Neural crest cell (in vitro differentiated cells): ENCODE results near the gene GIGYF1. TPM values are rescaled to one million over a fixed set of nuclear protein-coding genes. Genes with fewer than 3 reads are reported as not detected.

Experiments used
- DNase-seq: peaks from one replicate; pipeline ENCODE4 v3.0.0; 2021; ENCODE audit warnings: low read depth, mixed read lengths, low spot score
- H3K27ac Mint-ChIP-seq: one replicate; pipeline ENCODE4 v1.8.0; 2021; ENCODE audit warnings: mild to moderate bottlenecking, mixed read lengths; ENCODE audit not compliant: unreplicated experiment
- H3K27me3 Mint-ChIP-seq: 2 replicates; pipeline ENCODE4 v1.8.0; 2021; ENCODE audit warnings: low read depth, mild to moderate bottlenecking, mixed read lengths
- H3K36me3 Mint-ChIP-seq: 2 replicates; pipeline ENCODE4 v1.8.0; 2021; ENCODE audit warnings: low read depth, mild to moderate bottlenecking, mixed read lengths
- H3K4me1 Mint-ChIP-seq: 2 replicates; pipeline ENCODE4 v1.8.0; 2021; ENCODE audit warnings: mixed read lengths
- H3K4me3 Mint-ChIP-seq: one replicate; pipeline ENCODE4 v1.8.0; 2021; ENCODE audit warnings: mild to moderate bottlenecking, mixed read lengths
- H3K9me3 Mint-ChIP-seq: 2 replicates; pipeline ENCODE4 v1.8.0; 2021; ENCODE audit warnings: mixed read lengths
- CTCF ChIP-seq: fragments of 200-600 bp; sonication (generic); conservative IDR thresholded peaks from 2 replicates; pipeline ENCODE4 v1.5.0; 2021; ENCODE audit warnings: antibody characterized with exemption, mild to moderate bottlenecking
- total RNA-seq: library from RNA; stranded (reverse); gene quantifications from 2 replicates; pipeline ENCODE4 v1.2.1, GENCODE V29; 2021

The GIGYF1 gene
- total RNA-seq, 1 donor from 2014 or later, result 82.9 TPM

DNA sequence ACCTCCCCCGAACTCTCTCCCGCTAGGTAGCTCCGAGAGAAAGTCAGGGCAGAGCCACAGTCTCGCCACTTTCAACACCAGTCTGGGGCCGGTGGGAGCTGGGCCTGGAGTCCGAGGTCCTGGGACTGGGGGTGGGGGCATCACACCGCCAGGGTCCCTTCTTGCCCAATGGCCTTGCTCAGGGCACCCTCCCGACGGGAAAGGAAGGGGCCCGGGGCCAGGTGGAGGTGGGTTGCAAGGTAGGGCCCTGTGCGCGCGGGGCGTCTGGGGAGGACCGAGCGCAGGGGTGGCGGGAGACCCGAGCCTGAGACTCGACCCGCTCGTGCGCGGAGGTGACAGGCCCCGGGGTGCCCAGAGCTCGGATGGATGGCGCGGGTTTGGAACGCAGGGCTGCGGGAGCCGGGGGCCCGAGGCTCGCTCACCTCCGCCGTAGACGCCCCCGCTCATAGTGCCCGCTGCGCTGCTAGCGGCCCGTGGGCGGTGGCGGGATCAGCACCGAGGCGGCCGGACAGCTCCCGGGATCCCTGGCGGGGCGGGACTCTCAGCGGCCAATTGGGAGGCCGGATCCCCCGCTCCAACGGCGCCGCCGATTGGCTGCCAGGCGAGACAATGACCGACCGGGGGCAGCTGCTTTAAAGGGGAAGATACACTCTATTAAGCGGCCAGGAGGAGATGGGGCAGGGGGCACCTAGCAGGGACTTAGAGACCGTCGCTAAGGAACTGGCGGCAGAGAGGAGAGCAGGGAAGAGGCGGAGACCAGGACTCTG is 38.0 kb downstream of the GIGYF1 start, which contains the start of gene ACTL6B:
TSS of gene ACTL6B (minus strand) at position 541 of the 767 bp plus-strand sequence. CDS start at position 447, 94 bp downstream.
- Mint-ChIP-seq H3K36me3 (no peaks in the 10 kb centered on the region), H3K27me3 (peaks cover 58% of the 10 kb centered on the region), H3K27ac (no peak within 1 kb of the TSS), H3K4me3 (no peak within 1 kb of the TSS), H3K4me1 (no peaks in the 10 kb centered on the region), H3K9me3 (no peaks in the 10 kb centered on the region)
- no peak for TF ChIP-seq CTCF
- peak; percentile 80 for DNase-seq

- TF ChIP-seq CTCF, result no peak
- Mint-ChIP-seq H3K36me3 (no peaks in the 10 kb centered on the region), H3K27me3 (peaks cover 60% of the 10 kb centered on the region), H3K4me1 (no peaks in the 10 kb centered on the region), H3K4me3 (no peak overlapping the region), H3K27ac (no peak overlapping the region), H3K9me3 (no peaks in the 10 kb centered on the region)
- no peak for DNase-seq
These were observed 38.9 kb downstream of the GIGYF1 start for GRCh38 chr7:100654908-100655831.

- Mint-ChIP-seq H3K36me3 (no peaks in the 10 kb centered on the region), H3K9me3 (no peaks in the 10 kb centered on the region), H3K4me3 (no peak overlapping the region), H3K4me1 (no peaks in the 10 kb centered on the region), H3K27ac (peak overlapping the region; percentile 5), H3K27me3 (peaks cover 29% of the 10 kb centered on the region)
- TF ChIP-seq CTCF, result no peak
- no peak for DNase-seq
These were observed 44.1 kb downstream of the GIGYF1 start for GRCh38 chr7:100649826-100650565.

DNA sequence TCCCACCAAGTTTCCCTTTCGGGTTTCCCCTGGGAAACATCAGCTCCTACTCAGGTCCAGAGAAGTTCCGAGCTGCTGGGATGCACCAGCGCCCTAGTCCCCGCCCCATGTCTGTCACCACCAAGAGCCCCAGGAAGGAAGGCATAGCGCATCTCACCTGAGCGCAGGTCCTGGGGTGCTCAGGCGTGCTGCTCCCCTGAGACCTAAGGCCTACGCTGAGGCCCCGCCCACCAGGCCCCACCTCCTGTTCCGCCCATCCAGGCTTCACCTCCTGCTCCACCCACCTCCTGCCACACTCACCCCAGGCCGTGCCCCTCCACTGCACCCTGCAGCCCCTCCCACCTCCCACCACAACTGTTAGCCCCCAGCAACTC is 51.5 kb downstream of the GIGYF1 start:
- H3K36me3 Mint-ChIP-seq, result no peaks in the 10 kb centered on the region
- H3K27me3 Mint-ChIP-seq, result peaks cover 8% of the 10 kb centered on the region
- no peak for DNase-seq
- TF ChIP-seq CTCF, result no peak
- no peaks in the 10 kb centered on the region for H3K9me3 Mint-ChIP-seq
- no peak overlapping the region for H3K4me3 Mint-ChIP-seq
- H3K4me1 Mint-ChIP-seq, result no peaks in the 10 kb centered on the region
- H3K27ac Mint-ChIP-seq, result no peak overlapping the region

DNA sequence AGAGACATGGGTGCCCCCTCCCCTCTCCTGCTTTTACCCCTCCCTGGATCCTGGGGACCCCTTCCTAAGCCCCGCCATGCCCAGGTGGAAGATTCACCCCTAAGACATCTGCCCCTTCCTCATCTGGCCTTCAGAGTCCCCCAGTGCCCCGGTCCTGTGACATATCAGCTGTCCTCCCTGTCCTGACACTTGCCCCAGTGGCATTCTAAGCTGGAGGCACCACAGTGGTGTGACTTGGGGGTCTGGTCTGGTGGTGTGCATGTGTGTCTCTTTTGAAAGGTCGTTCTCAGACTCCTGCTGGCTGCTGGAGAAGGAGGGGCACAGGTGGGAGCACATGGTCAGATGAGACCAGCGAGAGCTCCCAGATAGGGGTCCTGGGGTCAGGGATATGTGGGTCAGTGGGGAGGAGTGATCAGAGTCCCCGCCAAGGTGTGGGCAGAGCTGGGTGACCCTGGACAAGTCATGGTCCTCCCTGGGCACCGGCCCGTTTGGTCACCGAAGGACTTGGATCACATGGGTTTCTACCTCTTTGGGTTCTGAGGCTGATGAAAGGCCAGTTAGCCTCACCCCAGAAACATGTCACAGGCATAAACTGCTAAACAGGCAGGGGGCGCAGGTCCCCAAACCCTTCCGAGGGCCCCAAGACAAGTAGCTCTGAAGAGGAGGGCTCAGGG is 52.1 kb downstream of the GIGYF1 start:
- no peak for TF ChIP-seq CTCF
- Mint-ChIP-seq H3K4me3 (no peak overlapping the region), H3K9me3 (no peaks in the 10 kb centered on the region), H3K27me3 (peaks cover 8% of the 10 kb centered on the region), H3K36me3 (no peaks in the 10 kb centered on the region), H3K27ac (no peak overlapping the region), H3K4me1 (no peaks in the 10 kb centered on the region)
- DNase-seq, result no peak
